Pulmonary artery endothelial cell (primary cell): ENCODE data around the gene HIF3A. TPM values are rescaled to one million over a fixed set of nuclear protein-coding genes. Genes with fewer than 3 reads are reported as not detected.

Experiments
- DNase-seq: peaks from one replicate; pipeline ENCODE4 v3.0.0-alpha.2; 2011; ENCODE audit warnings: low read depth, low spot score
- total RNA-seq: library from RNA; depleted of rRNA; stranded (reverse); fragments of >200 nt; gene quantifications from 2 replicates; pipeline ENCODE4 v1.2.3, GENCODE V29; 2014

The HIF3A gene
- total RNA-seq, 1 donor from 2014 or later, result 4.6 TPM

- no peak for DNase-seq
These were observed 29.8 kb downstream of the HIF3A start for GRCh38 chr19:46326608-46327007.

GRCh38 chr19:46328079-46328478 is 31.2 kb downstream of the HIF3A start:
- no peak for DNase-seq

GRCh38 chr19:46330319-46330918 is 33.6 kb downstream of the HIF3A start:
- no peak for DNase-seq

GRCh38 chr19:46337487-46337886 is 40.6 kb downstream of the HIF3A start:
- no peak for DNase-seq

GRCh38 chr19:46339446-46339845 is 42.6 kb downstream of the HIF3A start:
- DNase-seq, result no peak

GRCh38 chr19:46340051-46340659 is 43.3 kb downstream of the HIF3A start:
- no peak for DNase-seq

- DNase-seq, result no peak
These were observed 45.1 kb downstream of the HIF3A start for GRCh38 chr19:46341937-46342336.

GRCh38 chr19:46344363-46344762 is 47.5 kb downstream of the HIF3A start:
- no peak for DNase-seq

- no peak for DNase-seq
These were observed 48.3 kb downstream of the HIF3A start for GRCh38 chr19:46345157-46345556.

GRCh38 chr19:46346821-46347571 is 50.2 kb downstream of the HIF3A start, which contains the start of gene PPP5C:
TSS of gene PPP5C (plus strand) at chr19:46347087. CDS start at chr19:46347097, 10 bp downstream.
- peak; percentile 77 for DNase-seq

- DNase-seq, result no peak
These were observed 50.7 kb downstream of the HIF3A start for GRCh38 chr19:46347572-46347883.

GRCh38 chr19:46347985-46348384 is 51.1 kb downstream of the HIF3A start:
- DNase-seq, result no peak

- DNase-seq, result no peak
These were observed 52.6 kb downstream of the HIF3A start for GRCh38 chr19:46349311-46349993.

GRCh38 chr19:46350029-46350757 is 53.4 kb downstream of the HIF3A start:
- DNase-seq, result no peak

GRCh38 chr19:46350758-46351159 is 53.9 kb downstream of the HIF3A start:
- no peak for DNase-seq

GRCh38 chr19:46351241-46352041 is 54.6 kb downstream of the HIF3A start:
- DNase-seq, result no peak

GRCh38 chr19:46353730-46354528 is 57.1 kb downstream of the HIF3A start:
- no peak for DNase-seq

- DNase-seq, result no peak
These were observed 58.6 kb downstream of the HIF3A start for GRCh38 chr19:46355234-46356148.
